K562 (cell line): ENCODE measurements around the gene NUB1. TPM values are rescaled to one million over a fixed set of nuclear protein-coding genes. Genes with fewer than 3 reads are reported as not detected.
A peak's percentile ranks its signal among the peaks of the same experiment; 100 is the strongest.

ENCODE experiments used
- ATAC-seq: fragments of 200-7000 bp; cut with Tn5 transposase; 3 replicates; pipeline ENCODE4 v1.9.1; 2020; ENCODE audit warnings: moderate library complexity
- BruUV-seq: library from RNA; stranded (reverse); fragments of 400-500 nt; replicated peaks from 2 replicates; lab custom pipeline; 2021; lab: Mats Ljungman, UMichigan
- CTCF ChIA-PET: fragments of 300-600 bp; formaldehyde crosslinking; extraction: SDS; loops from one replicate; lab custom pipeline; 2021; ENCODE audit warnings: low intra/inter-chr PET ratio; lab: Yijun Ruan, JAX
- POLR2A ChIA-PET: fragments of 300-600, 350-650 bp; sonication (Branson Sonifier 250); formaldehyde crosslinking; extraction: SDS; loops from one replicate; lab custom pipeline; 2021; ENCODE audit warnings: antibody characterized with exemption, inconsistent platforms; lab: Yijun Ruan, JAX
- DNase-seq, 4 experiments: peaks; one replicate each; pipeline versions ENCODE4 v3.0.0 to v3.0.0-alpha.2; 2011 to 2018; ENCODE audit warnings: low spot score in 3 of 4, mixed read lengths in 3 of 4; ENCODE audit errors: extremely low read depth in 1 of 4
- FAIRE-seq: peaks from 2 replicates; lab custom pipeline; 2011; peaks lifted over from hg19 to GRCh38; lab: Jason Lieb, UNC
- H2AFZ ChIP-seq: 2 replicates; pipeline ENCODE4 v1.6.0; 2011; ENCODE audit warnings: low read depth, low read length, control low read depth, inconsistent platforms
- H3K27ac ChIP-seq: fragments of 200-600 bp; 3 replicates; pipeline ENCODE4 v1.8.0; 2011; ENCODE audit warnings: low read depth, mild to moderate bottlenecking, control low read depth, inconsistent platforms, low read length, moderate library complexity, mixed read lengths; ENCODE audit errors: extremely low read depth
- H3K27me3 ChIP-seq, 2 experiments: fragments of 300-600 bp in 1 of 2; 2 replicates in 1 of 2; 3 replicates in 1 of 2; pipeline versions ENCODE4 v1.6.0 to v1.8.0; 2011; ENCODE audit warnings: inconsistent platforms in 2 of 2, low read length in 2 of 2, mild to moderate bottlenecking in 1 of 2, mixed read lengths in 1 of 2, moderate library complexity in 1 of 2; ENCODE audit not compliant: control insufficient read depth in 2 of 2, insufficient read depth in 2 of 2
- H3K36me3 ChIP-seq: fragments of 300-600 bp; 3 replicates; pipeline ENCODE4 v1.8.0; 2011; ENCODE audit warnings: mild to moderate bottlenecking, low read length, inconsistent platforms; ENCODE audit not compliant: control insufficient read depth, insufficient read depth
- H3K4me1 ChIP-seq, 2 experiments: fragments of 200-600 bp in 1 of 2; replicated peaks in 1 of 2; 2 replicates in 1 of 2; 3 replicates in 1 of 2; pipeline versions ENCODE4 v1.5.1 to v1.8.0; 2011; ENCODE audit warnings: inconsistent platforms in 2 of 2, low read length in 2 of 2, mild to moderate bottlenecking in 1 of 2, mixed read lengths in 1 of 2, moderate library complexity in 1 of 2; ENCODE audit not compliant: control insufficient read depth in 2 of 2, insufficient read depth in 2 of 2
- H3K4me2 ChIP-seq: 2 replicates; pipeline ENCODE4 v1.6.1; 2011; ENCODE audit warnings: low read length, control low read depth, inconsistent platforms, mixed read lengths; ENCODE audit not compliant: insufficient read depth
- H3K4me3 ChIP-seq: fragments of 200-600 bp; sonication (generic), shearing (Covaris generic); 2 replicates; pipeline ENCODE4 v1.5.1; 2016; ENCODE audit warnings: control low read depth, inconsistent platforms
- H3K79me2 ChIP-seq: fragments of 200-600 bp; 3 replicates; pipeline ENCODE4 v1.8.0; 2011; ENCODE audit warnings: low read length, inconsistent platforms; ENCODE audit not compliant: control insufficient read depth, insufficient read depth
- H3K9ac ChIP-seq, 2 experiments: 2 replicates each; pipeline versions ENCODE4 v1.6.0 to v1.6.1; 2011; ENCODE audit warnings: low read depth in 2 of 2, low read length in 2 of 2, control low read depth in 1 of 2, inconsistent platforms in 1 of 2, mild to moderate bottlenecking in 1 of 2, mixed read lengths in 1 of 2; ENCODE audit not compliant: insufficient read depth in 1 of 2
- H3K9me1 ChIP-seq: one replicate; pipeline ENCODE4 v1.6.0; 2011; ENCODE audit warnings: inconsistent platforms, mild to moderate bottlenecking, low read length, moderate library complexity; ENCODE audit not compliant: control insufficient read depth, insufficient read depth
- H3K9me3 ChIP-seq: replicated peaks from 2 replicates; pipeline ENCODE4 v1.5.1; 2011; ENCODE audit warnings: low read depth, low read length, inconsistent platforms; ENCODE audit not compliant: control insufficient read depth, insufficient read depth
- H4K20me1 ChIP-seq: replicated peaks from 2 replicates; pipeline ENCODE4 v1.6.1; 2011; ENCODE audit warnings: low read length, inconsistent platforms, mixed read lengths; ENCODE audit not compliant: control insufficient read depth, insufficient read depth
- CBX8 ChIP-seq: fragments of 200-600 bp; sonication (generic); IDR thresholded peaks from 2 replicates; pipeline ENCODE4 v1.6.1; 2012; ENCODE audit warnings: borderline replicate concordance, mixed run types, low read depth, mild to moderate bottlenecking, moderate library complexity, mixed read lengths, low read length, control low read depth, inconsistent platforms; ENCODE audit not compliant: poor library complexity, severe bottlenecking; ENCODE audit errors: extremely low read depth
- DDX20 ChIP-seq: fragments of 450-650 bp; IDR thresholded peaks from 2 replicates; pipeline ENCODE4 v1.6.1; 2016; ENCODE audit warnings: missing genetic modification characterization, low read depth, mild to moderate bottlenecking, missing compliant biosample characterization, moderate library complexity
- KAT2B ChIP-seq: IDR thresholded peaks from one replicate; pipeline ENCODE4 v1.6.1; 2012; ENCODE audit warnings: low read depth, mild to moderate bottlenecking, control low read depth, inconsistent platforms, low read length, moderate library complexity
- RBM14 ChIP-seq: fragments of 200-400 bp; formaldehyde crosslinking; IDR thresholded peaks from 2 replicates; pipeline ENCODE4 v1.6.1; 2018; ENCODE audit warnings: low read depth, mild to moderate bottlenecking, low read length, moderate library complexity, borderline replicate concordance; ENCODE audit not compliant: insufficient read depth
- TBP ChIP-seq: optimal IDR thresholded peaks from 2 replicates; pipeline ENCODE3; 2011; ENCODE audit warnings: low read depth, low read length, improper control_type of control experiment
- ZNF282 ChIP-seq: sonication (generic); formaldehyde crosslinking; IDR thresholded peaks from 2 replicates; pipeline ENCODE4 v1.8.1; 2023; ENCODE audit warnings: missing genetic modification reagents
- ZNF3 ChIP-seq: fragments of 250-450 bp; sonication (Bioruptor Pico); IDR thresholded peaks from 2 replicates; pipeline ENCODE4 v1.5.0; 2021; ENCODE audit warnings: mild to moderate bottlenecking, moderate library complexity
- WGBS: fragments of 100-300 bp; shearing (Covaris generic); methylation state at CpG from one replicate; pipeline ENCODE4 v1.1.6; 2016; ENCODE audit warnings: low coverage, mixed read lengths; ENCODE audit not compliant: insufficient coverage; ENCODE audit errors: missing lambda C conversion rate; 5-methylcytosine and 5-hydroxymethylcytosine counted together
- in situ Hi-C: fragments of 300-500 bp; cut with MboI; formaldehyde crosslinking; loops from 4 replicates; pipeline ENCODE4 v1.15.0; 2018; ENCODE audit warnings: inconsistent platforms, mixed read lengths
- intact Hi-C: fragments of 100-400 bp; cut with micrococcal nuclease; formaldehyde crosslinking; loops from 2 replicates; pipeline ENCODE4 v1.14.2; 2022
- polyA plus RNA-seq, 8 experiments: library from polyadenylated mRNA; depleted of rRNA in 4 of 8; stranded (reverse) in 5 of 8; unstranded in 3 of 8; fragments of >200 nt; fragmentation: Nextera tagmentation in 2 of 8; fragmentation: Illumina TruSeq in 1 of 8; extraction: Ambion mirVana in 2 of 8; extraction: Trizol in 1 of 8; gene quantifications; 2 replicates each; pipeline versions ENCODE4 v1.2.1 to v1.2.3, GENCODE V29; 2011 to 2014; ENCODE audit warnings: inconsistent platforms in 1 of 8, missing spikeins in 1 of 8
- total RNA-seq, 7 experiments: library from RNA; depleted of rRNA in 6 of 7; stranded (reverse); fragments of >200 nt in 6 of 7; fragmentation: Illumina TruSeq in 2 of 7; extraction: Trizol in 2 of 7; gene quantifications; 2 replicates each; pipeline versions ENCODE4 v1.2.1 to v1.2.3, GENCODE V29; 2011 to 2021; ENCODE audit warnings: low replicate concordance in 1 of 7
- TF ChIP-seq, protein P1 (sequence below): fragments of 450-650 bp; IDR thresholded peaks from 2 replicates; pipeline ENCODE4 v1.6.1; 2016; ENCODE audit warnings: mild to moderate bottlenecking
- TF ChIP-seq, protein P2 (sequence below): fragments of 450-650 bp; IDR thresholded peaks from 2 replicates; pipeline ENCODE4 v1.6.1; 2018; ENCODE audit not compliant: partially characterized antibody

The NUB1 gene
- total and polyA plus RNA-seq, 9 of the 15 experiments (the other 6 are each of a cell fraction or from before 2014, with no cell fraction given), result 43.2 to 159 (median 85.2) TPM

DNA sequence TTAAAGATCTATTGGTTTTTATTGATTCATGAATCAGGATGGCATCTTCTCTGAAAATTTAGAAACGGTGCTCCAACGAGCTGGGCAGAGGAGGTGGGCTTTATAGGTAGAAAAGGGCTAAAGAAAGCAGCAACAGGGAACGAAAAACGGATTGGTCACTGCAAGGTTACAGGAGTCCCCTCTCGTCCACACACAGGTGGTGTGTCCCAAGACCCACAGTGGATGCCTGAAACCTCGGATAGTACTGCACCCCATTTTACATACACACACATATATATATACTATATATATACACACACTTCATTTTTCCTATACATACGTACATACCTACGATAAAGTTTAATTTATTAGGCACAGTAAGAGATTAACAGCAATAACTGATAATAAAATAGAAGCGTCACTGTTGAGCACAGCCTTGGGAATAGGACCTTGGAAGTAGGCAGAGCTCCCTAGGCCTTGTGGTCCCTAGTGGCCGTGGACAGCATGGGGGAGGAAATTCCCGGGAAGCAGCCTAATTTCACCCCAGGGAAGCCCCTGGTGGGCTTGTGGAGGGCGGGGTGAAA lies 737 bp upstream of the NUB1 start:
- H3K4me2 ChIP-seq, result peak overlapping the region; percentile 64
- H3K4me1 ChIP-seq, result peaks cover 5 to 9% of the 10 kb centered on the region in 2 experiments; a peak in 3 of 5 replicates
- H4K20me1 ChIP-seq, result no peaks in the 10 kb centered on the region
- CTCF ChIA-PET, result interaction anchor here (2.2 kb wide), 1 partner anchor 26 kb away, joined by 12 read pairs; no protein-coding TSS in a partner anchor
- H3K9me1 ChIP-seq, result no peaks in the 10 kb centered on the region
- ATAC-seq (no peak), FAIRE-seq (no peak), DNase-seq (peak in 1 of 4 experiments; percentile 31)
- WGBS, result 32% methylated on average over 12 of the region's 12 CpGs
- H3K9me3 ChIP-seq, result no peaks in the 10 kb centered on the region
- intact Hi-C loops (no loop called here), in situ Hi-C loops (no loop called here)
- no TSS peak for BruUV-seq
- POLR2A ChIA-PET, result interaction anchor here (0.6 to 1.3 kb wide), 10 partner anchors 9 to 77 kb away, joined by 3 to 10 read pairs (median 4); no protein-coding TSS in a partner anchor
- H3K9ac ChIP-seq, result peak overlapping the region in 1 of 2 experiments; percentile 70; a peak in 1 of 4 replicates
- peaks cover 21% of the 10 kb centered on the region for H3K79me2 ChIP-seq
- H2AFZ ChIP-seq, result peak overlapping the region; percentile 81
- TF ChIP-seq DDX20 (tag) (no peak), CBX8 (no peak), KAT2B (no peak), ZNF282 (CRISPR knock-in tag) (0 out of 2 replicates have a peak, but pooled peaks have one; percentile 3), RBM14 (no peak), TBP (no peak), ZNF3 (CRISPR knock-in tag) (no peak)
- TF ChIP-seq, protein P1, sequence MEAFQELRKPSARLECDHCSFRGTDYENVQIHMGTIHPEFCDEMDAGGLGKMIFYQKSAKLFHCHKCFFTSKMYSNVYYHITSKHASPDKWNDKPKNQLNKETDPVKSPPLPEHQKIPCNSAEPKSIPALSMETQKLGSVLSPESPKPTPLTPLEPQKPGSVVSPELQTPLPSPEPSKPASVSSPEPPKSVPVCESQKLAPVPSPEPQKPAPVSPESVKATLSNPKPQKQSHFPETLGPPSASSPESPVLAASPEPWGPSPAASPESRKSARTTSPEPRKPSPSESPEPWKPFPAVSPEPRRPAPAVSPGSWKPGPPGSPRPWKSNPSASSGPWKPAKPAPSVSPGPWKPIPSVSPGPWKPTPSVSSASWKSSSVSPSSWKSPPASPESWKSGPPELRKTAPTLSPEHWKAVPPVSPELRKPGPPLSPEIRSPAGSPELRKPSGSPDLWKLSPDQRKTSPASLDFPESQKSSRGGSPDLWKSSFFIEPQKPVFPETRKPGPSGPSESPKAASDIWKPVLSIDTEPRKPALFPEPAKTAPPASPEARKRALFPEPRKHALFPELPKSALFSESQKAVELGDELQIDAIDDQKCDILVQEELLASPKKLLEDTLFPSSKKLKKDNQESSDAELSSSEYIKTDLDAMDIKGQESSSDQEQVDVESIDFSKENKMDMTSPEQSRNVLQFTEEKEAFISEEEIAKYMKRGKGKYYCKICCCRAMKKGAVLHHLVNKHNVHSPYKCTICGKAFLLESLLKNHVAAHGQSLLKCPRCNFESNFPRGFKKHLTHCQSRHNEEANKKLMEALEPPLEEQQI, result no peak
- TF ChIP-seq, protein P2, sequence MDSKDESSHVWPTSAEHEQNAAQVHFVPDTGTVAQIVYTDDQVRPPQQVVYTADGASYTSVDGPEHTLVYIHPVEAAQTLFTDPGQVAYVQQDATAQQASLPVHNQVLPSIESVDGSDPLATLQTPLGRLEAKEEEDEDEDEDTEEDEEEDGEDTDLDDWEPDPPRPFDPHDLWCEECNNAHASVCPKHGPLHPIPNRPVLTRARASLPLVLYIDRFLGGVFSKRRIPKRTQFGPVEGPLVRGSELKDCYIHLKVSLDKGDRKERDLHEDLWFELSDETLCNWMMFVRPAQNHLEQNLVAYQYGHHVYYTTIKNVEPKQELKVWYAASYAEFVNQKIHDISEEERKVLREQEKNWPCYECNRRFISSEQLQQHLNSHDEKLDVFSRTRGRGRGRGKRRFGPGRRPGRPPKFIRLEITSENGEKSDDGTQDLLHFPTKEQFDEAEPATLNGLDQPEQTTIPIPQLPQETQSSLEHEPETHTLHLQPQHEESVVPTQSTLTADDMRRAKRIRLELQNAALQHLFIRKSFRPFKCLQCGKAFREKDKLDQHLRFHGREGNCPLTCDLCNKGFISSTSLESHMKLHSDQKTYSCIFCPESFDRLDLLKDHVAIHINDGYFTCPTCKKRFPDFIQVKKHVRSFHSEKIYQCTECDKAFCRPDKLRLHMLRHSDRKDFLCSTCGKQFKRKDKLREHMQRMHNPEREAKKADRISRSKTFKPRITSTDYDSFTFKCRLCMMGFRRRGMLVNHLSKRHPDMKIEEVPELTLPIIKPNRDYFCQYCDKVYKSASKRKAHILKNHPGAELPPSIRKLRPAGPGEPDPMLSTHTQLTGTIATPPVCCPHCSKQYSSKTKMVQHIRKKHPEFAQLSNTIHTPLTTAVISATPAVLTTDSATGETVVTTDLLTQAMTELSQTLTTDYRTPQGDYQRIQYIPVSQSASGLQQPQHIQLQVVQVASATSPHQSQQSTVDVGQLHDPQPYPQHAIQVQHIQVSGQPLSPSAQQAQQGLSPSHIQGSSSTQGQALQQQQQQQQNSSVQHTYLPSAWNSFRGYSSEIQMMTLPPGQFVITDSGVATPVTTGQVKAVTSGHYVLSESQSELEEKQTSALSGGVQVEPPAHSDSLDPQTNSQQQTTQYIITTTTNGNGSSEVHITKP, result peak; percentile 46
- peaks cover 21% of the 10 kb centered on the region for H3K36me3 ChIP-seq
- H3K27ac ChIP-seq, result no peak overlapping the region
- H3K4me3 ChIP-seq, result peak overlapping the region; percentile 74; the same call in 1 of the 2 replicates
- H3K27me3 ChIP-seq, result peaks cover 0 to 6% of the 10 kb centered on the region in 2 experiments; a peak in 3 of 5 replicates
